Measurements from ENCODE around the gene CST6.

Gene CST6

GRCh38 chr11:66016793-66017177 lies 5.0 kb downstream of the CST6 start:
- Histone ChIP-seq H4K91ac (ENCODE audit: low read length) (no peak overlapping the region), H3K4me1 (ENCODE audit: control insufficient read depth, insufficient read depth, low read depth, low read length) (peaks cover 35% of the 10 kb centered on the region), H4K8ac (ENCODE audit: low read length) (no peak overlapping the region), H2AK5ac (ENCODE audit: low read length, severe bottlenecking) (no peak overlapping the region), H3K4ac (ENCODE audit: low read depth in 1 of 2, low read length in 2 of 2) (no peak overlapping the region), H3K14ac (ENCODE audit: low read length in 2 of 2) (no peak overlapping the region), H2BK120ac (ENCODE audit: low read depth, low read length) (no peak overlapping the region), H2BK15ac (ENCODE audit: low read depth, poor library complexity, severe bottlenecking) (peak overlapping the region; percentile 2), H3K9ac (ENCODE audit: low read length) (no peak overlapping the region), H3K4me2 (ENCODE audit: low read length, poor library complexity, severe bottlenecking) (no peak overlapping the region), H3K36me3 (ENCODE audit: control insufficient read depth in 1 of 2, insufficient read depth in 2 of 2, low read depth in 1 of 2, low read length in 2 of 2) (no peaks in the 10 kb centered on the region), H3K18ac (ENCODE audit: low read depth in 1 of 2, low read length in 2 of 2) (no peak overlapping the region), H2AFZ (ENCODE audit: low read depth, low read length) (no peak overlapping the region), H3K79me1 (replicated peaks; ENCODE audit: low read length, poor library complexity, severe bottlenecking) (no peaks in the 10 kb centered on the region), H3K9me3 (ENCODE audit: control insufficient read depth, low read length) (no peaks in the 10 kb centered on the region), H3K4me3 (ENCODE audit: insufficient read depth in 1 of 2, low read depth in 1 of 2, low read length in 2 of 2) (no peak overlapping the region), H3K27ac (ENCODE audit: low read length, poor library complexity, severe bottlenecking) (no peak overlapping the region), H2BK12ac (ENCODE audit: low read length in 2 of 2) (no peak overlapping the region), H3K23ac (ENCODE audit: low read length in 2 of 2) (no peak overlapping the region), H2BK5ac (ENCODE audit: low read depth, low read length, poor library complexity, severe bottlenecking) (no peak overlapping the region), H3K27me3 (ENCODE audit: control insufficient read depth in 1 of 2, insufficient read depth in 1 of 2, low read length in 2 of 2) (peaks cover 0 to 14% of the 10 kb centered on the region in 2 experiments)
- no peak for DNase-seq
- 96% methylated on average over 10 of the region's 10 CpGs for WGBS

DNA sequence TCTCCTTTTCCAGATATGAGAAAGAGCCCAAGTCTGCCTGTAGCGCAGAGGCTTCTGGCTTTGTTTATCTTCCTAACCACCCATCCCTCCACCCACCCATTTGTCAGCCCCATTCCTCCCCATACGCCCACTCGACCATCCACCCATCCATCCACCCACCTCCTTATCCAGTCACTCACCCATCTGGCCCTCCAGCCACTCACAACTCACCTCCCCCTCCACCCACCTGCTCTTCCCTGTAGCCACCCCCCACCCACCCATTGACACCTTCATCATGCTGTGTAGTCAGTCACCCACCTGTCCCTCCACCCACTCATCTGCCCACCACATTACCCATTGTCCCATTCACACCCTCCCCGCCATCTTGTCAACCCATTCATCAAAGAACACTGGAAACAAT lies 5.5 kb downstream of the CST6 start:
- no peak overlapping the region for H3K27ac ChIP-seq (ENCODE audit: low read length, poor library complexity, severe bottlenecking)
- WGBS, result 85% methylated on average over 4 of the region's 4 CpGs
- H3K9me3 ChIP-seq (ENCODE audit: control insufficient read depth, low read length), result no peaks in the 10 kb centered on the region
- DNase-seq, result no peak
- no peaks in the 10 kb centered on the region for H3K36me3 ChIP-seq (ENCODE audit: control insufficient read depth in 1 of 2, insufficient read depth in 2 of 2, low read depth in 1 of 2, low read length in 2 of 2)
- H3K23ac ChIP-seq (ENCODE audit: low read length in 2 of 2), result no peak overlapping the region
- no peak overlapping the region for H3K9ac ChIP-seq (ENCODE audit: low read length)
- H2BK15ac ChIP-seq (ENCODE audit: low read depth, poor library complexity, severe bottlenecking), result no peak overlapping the region
- H3K79me1 ChIP-seq (replicated peaks; ENCODE audit: low read length, poor library complexity, severe bottlenecking), result no peaks in the 10 kb centered on the region
- no peak overlapping the region for H2BK120ac ChIP-seq (ENCODE audit: low read depth, low read length)
- peaks cover 34% of the 10 kb centered on the region for H3K4me1 ChIP-seq (ENCODE audit: control insufficient read depth, insufficient read depth, low read depth, low read length)
- no peak overlapping the region for H3K4me3 ChIP-seq (ENCODE audit: insufficient read depth in 1 of 2, low read depth in 1 of 2, low read length in 2 of 2)
- no peak overlapping the region for H2BK12ac ChIP-seq (ENCODE audit: low read length in 2 of 2)
- H3K18ac ChIP-seq (ENCODE audit: low read depth in 1 of 2, low read length in 2 of 2), result no peak overlapping the region
- H3K27me3 ChIP-seq (ENCODE audit: control insufficient read depth in 1 of 2, insufficient read depth in 1 of 2, low read length in 2 of 2), result peaks cover 0 to 9% of the 10 kb centered on the region in 2 experiments
- H2AK5ac ChIP-seq (ENCODE audit: low read length, severe bottlenecking), result no peak overlapping the region
- no peak overlapping the region for H4K8ac ChIP-seq (ENCODE audit: low read length)
- H2BK5ac ChIP-seq (ENCODE audit: low read depth, low read length, poor library complexity, severe bottlenecking), result no peak overlapping the region
- no peak overlapping the region for H2AFZ ChIP-seq (ENCODE audit: low read depth, low read length)
- no peak overlapping the region for H4K91ac ChIP-seq (ENCODE audit: low read length)
- H3K4me2 ChIP-seq (ENCODE audit: low read length, poor library complexity, severe bottlenecking), result no peak overlapping the region
- H3K14ac ChIP-seq (ENCODE audit: low read length in 2 of 2), result no peak overlapping the region
- no peak overlapping the region for H3K4ac ChIP-seq (ENCODE audit: low read depth in 1 of 2, low read length in 2 of 2)

GRCh38 chr11:66020212-66020611 lies 8.4 kb downstream of the CST6 start:
- no peak overlapping the region for H3K23ac ChIP-seq (ENCODE audit: low read length in 2 of 2)
- DNase-seq, result no peak
- H3K4me1 ChIP-seq (ENCODE audit: control insufficient read depth, insufficient read depth, low read depth, low read length), result peaks cover 26% of the 10 kb centered on the region
- H2BK120ac ChIP-seq (ENCODE audit: low read depth, low read length), result no peak overlapping the region
- H3K27ac ChIP-seq (ENCODE audit: low read length, poor library complexity, severe bottlenecking), result no peak overlapping the region
- H2AFZ ChIP-seq (ENCODE audit: low read depth, low read length), result no peak overlapping the region
- H2BK5ac ChIP-seq (ENCODE audit: low read depth, low read length, poor library complexity, severe bottlenecking), result no peak overlapping the region
- H3K18ac ChIP-seq (ENCODE audit: low read depth in 1 of 2, low read length in 2 of 2), result peak overlapping the region in 1 of 2 experiments; percentile 40
- no peaks in the 10 kb centered on the region for H3K36me3 ChIP-seq (ENCODE audit: control insufficient read depth in 1 of 2, insufficient read depth in 2 of 2, low read depth in 1 of 2, low read length in 2 of 2)
- no peaks in the 10 kb centered on the region for H3K79me1 ChIP-seq (replicated peaks; ENCODE audit: low read length, poor library complexity, severe bottlenecking)
- 83% methylated on average over 8 of the region's 8 CpGs for WGBS
- H3K4me2 ChIP-seq (ENCODE audit: low read length, poor library complexity, severe bottlenecking), result no peak overlapping the region
- H3K27me3 ChIP-seq (ENCODE audit: control insufficient read depth in 1 of 2, insufficient read depth in 1 of 2, low read length in 2 of 2), result peaks cover 0 to 14% of the 10 kb centered on the region in 2 experiments
- H3K14ac ChIP-seq (ENCODE audit: low read length in 2 of 2), result no peak overlapping the region
- no peaks in the 10 kb centered on the region for H3K9me3 ChIP-seq (ENCODE audit: control insufficient read depth, low read length)
- no peak overlapping the region for H3K4me3 ChIP-seq (ENCODE audit: insufficient read depth in 1 of 2, low read depth in 1 of 2, low read length in 2 of 2)
- H4K91ac ChIP-seq (ENCODE audit: low read length), result peak overlapping the region; percentile 0
- H3K4ac ChIP-seq (ENCODE audit: low read depth in 1 of 2, low read length in 2 of 2), result no peak overlapping the region
- peak overlapping the region; percentile 75 for H2AK5ac ChIP-seq (ENCODE audit: low read length, severe bottlenecking)
- no peak overlapping the region for H3K9ac ChIP-seq (ENCODE audit: low read length)
- peak overlapping the region in 1 of 2 experiments; percentile 65 for H2BK12ac ChIP-seq (ENCODE audit: low read length in 2 of 2)
- H4K8ac ChIP-seq (ENCODE audit: low read length), result peak overlapping the region; percentile 79
- no peak overlapping the region for H2BK15ac ChIP-seq (ENCODE audit: low read depth, poor library complexity, severe bottlenecking)

- no peaks in the 10 kb centered on the region for H3K79me1 ChIP-seq (replicated peaks; ENCODE audit: low read length, poor library complexity, severe bottlenecking)
- no peaks in the 10 kb centered on the region for H3K9me3 ChIP-seq (ENCODE audit: control insufficient read depth, low read length)
- H3K27me3 ChIP-seq (ENCODE audit: control insufficient read depth in 1 of 2, insufficient read depth in 1 of 2, low read length in 2 of 2), result peaks cover 0 to 14% of the 10 kb centered on the region in 2 experiments
- H3K27ac ChIP-seq (ENCODE audit: low read length, poor library complexity, severe bottlenecking), result no peak overlapping the region
- H2BK12ac ChIP-seq (ENCODE audit: low read length in 2 of 2), result peak overlapping the region; percentile 29 to 84
- no peak overlapping the region for H3K23ac ChIP-seq (ENCODE audit: low read length in 2 of 2)
- no peak overlapping the region for H3K4me3 ChIP-seq (ENCODE audit: insufficient read depth in 1 of 2, low read depth in 1 of 2, low read length in 2 of 2)
- H3K14ac ChIP-seq (ENCODE audit: low read length in 2 of 2), result peak overlapping the region in 1 of 2 experiments; percentile 80
- peak overlapping the region; percentile 32 for H3K9ac ChIP-seq (ENCODE audit: low read length)
- no peak overlapping the region for H3K4me2 ChIP-seq (ENCODE audit: low read length, poor library complexity, severe bottlenecking)
- peak overlapping the region in 1 of 2 experiments; percentile 60 for H3K4ac ChIP-seq (ENCODE audit: low read depth in 1 of 2, low read length in 2 of 2)
- H2AK5ac ChIP-seq (ENCODE audit: low read length, severe bottlenecking), result no peak overlapping the region
- no peak overlapping the region for H2AFZ ChIP-seq (ENCODE audit: low read depth, low read length)
- no peaks in the 10 kb centered on the region for H3K36me3 ChIP-seq (ENCODE audit: control insufficient read depth in 1 of 2, insufficient read depth in 2 of 2, low read depth in 1 of 2, low read length in 2 of 2)
- WGBS, result 61% methylated on average over 15 of the region's 25 CpGs
- peak; percentile 85 for DNase-seq
- H2BK5ac ChIP-seq (ENCODE audit: low read depth, low read length, poor library complexity, severe bottlenecking), result no peak overlapping the region
- peaks cover 20% of the 10 kb centered on the region for H3K4me1 ChIP-seq (ENCODE audit: control insufficient read depth, insufficient read depth, low read depth, low read length)
- no peak overlapping the region for H2BK120ac ChIP-seq (ENCODE audit: low read depth, low read length)
- H3K18ac ChIP-seq (ENCODE audit: low read depth in 1 of 2, low read length in 2 of 2), result peak overlapping the region; percentile 14 to 83
- peak overlapping the region; percentile 74 for H4K91ac ChIP-seq (ENCODE audit: low read length)
- peak overlapping the region; percentile 77 for H4K8ac ChIP-seq (ENCODE audit: low read length)
- no peak overlapping the region for H2BK15ac ChIP-seq (ENCODE audit: low read depth, poor library complexity, severe bottlenecking)
Measured at GRCh38 chr11:66020618-66021357, 9.0 kb downstream of the CST6 start.

Data from mesenchymal stem cell (in vitro differentiated cells and primary cell).